Stomach (tissue), 4 donors: Measurements from ENCODE around the gene DCDC2.

Source experiments
- EP300 ChIP-seq: sonication (generic); formaldehyde crosslinking; IDR thresholded peaks from one replicate; pipeline ENCODE4 v1.6.1; 2017; ENCODE audit warnings: antibody characterized with exemption
- POLR2A ChIP-seq, 4 donors: fragments of 450-650 bp; IDR thresholded peaks; one replicate each; pipeline ENCODE4 v1.6.1; 2016; ENCODE audit warnings: antibody characterized with exemption in 4 of 4, control low read depth in 2 of 4, mild to moderate bottlenecking in 1 of 4, moderate library complexity in 1 of 4
- POLR2AphosphoS5 ChIP-seq, 3 donors: sonication (generic); formaldehyde crosslinking; IDR thresholded peaks; one replicate each; pipeline ENCODE4 v1.6.1; 2016; ENCODE audit warnings: antibody characterized with exemption in 3 of 3
- TF ChIP-seq, protein P1 (sequence below), 7 experiments: fragments of 450-650 bp in 4 of 7; fragments of 200-600 bp in 3 of 7; sonication (generic) in 3 of 7; IDR thresholded peaks; one replicate each; pipeline ENCODE4 v1.5.1; 2016 to 2019; ENCODE audit warnings: antibody characterized with exemption in 7 of 7, control low read depth in 2 of 7, mild to moderate bottlenecking in 1 of 7

DNA sequence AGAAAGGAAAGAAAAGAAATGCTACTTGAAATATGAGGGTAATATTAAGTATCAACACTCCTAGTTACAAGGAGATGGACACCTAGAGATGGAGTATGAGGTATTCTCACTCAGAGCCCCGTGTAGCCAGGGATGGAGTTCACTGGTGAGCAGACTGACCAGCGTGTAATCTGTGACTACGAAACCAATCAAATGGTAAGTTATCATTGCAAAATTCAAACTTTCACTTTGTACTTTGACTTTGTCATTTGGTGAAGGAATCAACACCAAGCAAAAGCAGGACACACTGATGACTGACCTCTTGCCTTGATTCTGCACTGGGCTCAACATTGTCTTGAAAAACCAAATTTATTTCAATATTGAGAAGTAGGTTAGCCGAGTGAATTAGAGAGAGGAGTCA lies 51.8 kb downstream of the DCDC2 start:
- TF ChIP-seq, protein P1, sequence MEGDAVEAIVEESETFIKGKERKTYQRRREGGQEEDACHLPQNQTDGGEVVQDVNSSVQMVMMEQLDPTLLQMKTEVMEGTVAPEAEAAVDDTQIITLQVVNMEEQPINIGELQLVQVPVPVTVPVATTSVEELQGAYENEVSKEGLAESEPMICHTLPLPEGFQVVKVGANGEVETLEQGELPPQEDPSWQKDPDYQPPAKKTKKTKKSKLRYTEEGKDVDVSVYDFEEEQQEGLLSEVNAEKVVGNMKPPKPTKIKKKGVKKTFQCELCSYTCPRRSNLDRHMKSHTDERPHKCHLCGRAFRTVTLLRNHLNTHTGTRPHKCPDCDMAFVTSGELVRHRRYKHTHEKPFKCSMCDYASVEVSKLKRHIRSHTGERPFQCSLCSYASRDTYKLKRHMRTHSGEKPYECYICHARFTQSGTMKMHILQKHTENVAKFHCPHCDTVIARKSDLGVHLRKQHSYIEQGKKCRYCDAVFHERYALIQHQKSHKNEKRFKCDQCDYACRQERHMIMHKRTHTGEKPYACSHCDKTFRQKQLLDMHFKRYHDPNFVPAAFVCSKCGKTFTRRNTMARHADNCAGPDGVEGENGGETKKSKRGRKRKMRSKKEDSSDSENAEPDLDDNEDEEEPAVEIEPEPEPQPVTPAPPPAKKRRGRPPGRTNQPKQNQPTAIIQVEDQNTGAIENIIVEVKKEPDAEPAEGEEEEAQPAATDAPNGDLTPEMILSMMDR (IDR thresholded peaks at IDR 0.05) = no peak
- no peak for TF ChIP-seq POLR2A (IDR thresholded peaks at IDR 0.05)
- no peak for TF ChIP-seq EP300
- no peak for TF ChIP-seq POLR2AphosphoS5 (IDR thresholded peaks at IDR 0.05)
